Left ventricle myocardium inferior (tissue), 1 donor: ENCODE data around the gene NETO2. TPM values are rescaled to one million over a fixed set of nuclear protein-coding genes. Genes with fewer than 3 reads are reported as not detected.

Experiments
- DNase-seq: peaks from one replicate; pipeline ENCODE4 v3.0.0-alpha.2; 2020
- H3K27ac ChIP-seq: fragments of 200-600 bp; replicated peaks from 2 replicates; pipeline ENCODE4 v1.8.0; 2021
- H3K27me3 ChIP-seq: fragments of 200-600 bp; 2 replicates; pipeline ENCODE4 v1.8.0; 2021; ENCODE audit warnings: low read depth
- H3K36me3 ChIP-seq: fragments of 200-600 bp; 2 replicates; pipeline ENCODE4 v1.8.0; 2021
- H3K4me1 ChIP-seq: fragments of 200-600 bp; 2 replicates; pipeline ENCODE4 v1.8.0; 2021
- H3K4me3 ChIP-seq: fragments of 200-600 bp; 2 replicates; pipeline ENCODE4 v1.8.0; 2021; ENCODE audit warnings: mild to moderate bottlenecking, moderate library complexity
- H3K9me3 ChIP-seq: fragments of 200-600 bp; replicated peaks from 2 replicates; pipeline ENCODE4 v1.8.0; 2021
- CTCF ChIP-seq: fragments of 200-600 bp; IDR thresholded peaks from 2 replicates; pipeline ENCODE4 v1.8.0; 2021; ENCODE audit warnings: antibody characterized with exemption, mild to moderate bottlenecking, borderline replicate concordance
- intact Hi-C: fragments of 100-400 bp; cut with micrococcal nuclease; formaldehyde crosslinking; loops from one replicate; pipeline ENCODE4 v1.11.0; 2022
- total RNA-seq: library from RNA; stranded (reverse); fragmentation: NEBNext Ultra II Directional; extraction: Animal tissue kit (Norgen Biotek cat#: 25700); gene quantifications from one replicate; pipeline ENCODE4 v1.2.1, GENCODE V29; 2021
- donor health status: DM: no; HTN: yes; CAD: no; lungs with severe emphysema.

The NETO2 gene
- total RNA-seq, 1 donor from 2014 or later: 4.4 TPM

GRCh38 chr16:47045459-47045858 lies 98.3 kb downstream of the NETO2 start:
- no peak for TF ChIP-seq CTCF
- Histone ChIP-seq H3K4me1 (no peaks in the 10 kb centered on the region), H3K4me3 (no peak overlapping the region), H3K27me3 (no peaks in the 10 kb centered on the region), H3K9me3 (no peaks in the 10 kb centered on the region), H3K27ac (no peak overlapping the region), H3K36me3 (no peaks in the 10 kb centered on the region)
- no peak for DNase-seq
- intact Hi-C loops: no loop called here

- H3K9me3 ChIP-seq: no peaks in the 10 kb centered on the region
- H3K36me3 ChIP-seq: no peaks in the 10 kb centered on the region
- intact Hi-C loops: no loop called here
- H3K4me1 ChIP-seq: no peaks in the 10 kb centered on the region
- H3K4me3 ChIP-seq: no peak overlapping the region
- H3K27me3 ChIP-seq: no peaks in the 10 kb centered on the region
- no peak overlapping the region for H3K27ac ChIP-seq
- no peak for DNase-seq
- TF ChIP-seq CTCF: no peak
These were observed 98.7 kb downstream of the NETO2 start for GRCh38 chr16:47045023-47045422.

- no peaks in the 10 kb centered on the region for H3K27me3 ChIP-seq
- H3K36me3 ChIP-seq: no peaks in the 10 kb centered on the region
- H3K4me1 ChIP-seq: no peaks in the 10 kb centered on the region
- no peak overlapping the region for H3K4me3 ChIP-seq
- no peak for TF ChIP-seq CTCF
- DNase-seq: peak; percentile 28
- H3K9me3 ChIP-seq: no peaks in the 10 kb centered on the region
- H3K27ac ChIP-seq: peak overlapping the region; percentile 15
- intact Hi-C loops: no loop called here
These were observed 99.6 kb downstream of the NETO2 start for GRCh38 chr16:47043970-47044684.

GRCh38 chr16:47043200-47043599 lies 100.5 kb downstream of the NETO2 start:
- Histone ChIP-seq H3K27ac (no peak overlapping the region), H3K4me3 (no peak overlapping the region), H3K36me3 (no peaks in the 10 kb centered on the region), H3K4me1 (peaks cover under 1% of the 10 kb centered on the region), H3K9me3 (no peaks in the 10 kb centered on the region), H3K27me3 (no peaks in the 10 kb centered on the region)
- no peak for DNase-seq
- intact Hi-C loops: no loop called here
- TF ChIP-seq CTCF: no peak

GRCh38 chr16:47037746-47038458 lies 105.8 kb downstream of the NETO2 start:
- intact Hi-C loops: loop anchor here (10.0 kb wide), 1 partner anchor 1127 kb away; no protein-coding TSS in a partner anchor
- Histone ChIP-seq H3K27me3 (no peaks in the 10 kb centered on the region), H3K27ac (peak overlapping the region; percentile 48), H3K9me3 (no peaks in the 10 kb centered on the region), H3K36me3 (no peaks in the 10 kb centered on the region), H3K4me1 (peaks cover 11% of the 10 kb centered on the region), H3K4me3 (peak overlapping the region; percentile 86)
- TF ChIP-seq CTCF: peak; percentile 94
- DNase-seq: peak; percentile 92
